CD14-positive monocyte (primary cell): ENCODE results near the gene PTPN20. TPM values are rescaled to one million over a fixed set of nuclear protein-coding genes. Genes with fewer than 3 reads are reported as not detected.

Experiments used
- DNase-seq, 3 donors: peaks; one replicate each; pipeline ENCODE4 v3.0.0-alpha.2; 2011 to 2022
- H2AFZ ChIP-seq: 2 replicates; pipeline ENCODE4 v1.6.0; 2012; ENCODE audit warnings: mild to moderate bottlenecking, low read depth, low read length, inconsistent platforms; ENCODE audit not compliant: insufficient read depth, poor library complexity, severe bottlenecking
- H3K27ac ChIP-seq, 2 donors: 1 replicate in 1 of 2; 2 replicates in 1 of 2; pipeline ENCODE4 v1.5.1; 2012 to 2013; ENCODE audit warnings: low read length in 2 of 2, control low read depth in 1 of 2, inconsistent platforms in 1 of 2, low read depth in 1 of 2, mild to moderate bottlenecking in 1 of 2
- H3K27me3 ChIP-seq, 2 donors: one replicate each; pipeline versions ENCODE4 v1.6.0 to v1.6.1; 2011 to 2013; ENCODE audit warnings: low read length in 2 of 2; ENCODE audit not compliant: control insufficient read depth in 2 of 2, insufficient read depth in 2 of 2
- H3K36me3 ChIP-seq, 2 donors: replicated peaks in 1 of 2; 1 replicate in 1 of 2; 2 replicates in 1 of 2; pipeline versions ENCODE4 v1.5.1 to v1.6.1; 2012 to 2013; ENCODE audit warnings: low read length in 2 of 2, control low read depth in 1 of 2, inconsistent platforms in 1 of 2, mild to moderate bottlenecking in 1 of 2; ENCODE audit not compliant: insufficient read depth in 2 of 2, control insufficient read depth in 1 of 2
- H3K4me1 ChIP-seq, 2 donors: 1 replicate in 1 of 2; 2 replicates in 1 of 2; pipeline versions ENCODE4 v1.5.1 to v1.6.1; 2012 to 2013; ENCODE audit warnings: low read length in 2 of 2, control low read depth in 1 of 2, inconsistent platforms in 1 of 2, mild to moderate bottlenecking in 1 of 2, moderate library complexity in 1 of 2; ENCODE audit not compliant: insufficient read depth in 2 of 2, control insufficient read depth in 1 of 2
- H3K4me2 ChIP-seq: replicated peaks from 2 replicates; pipeline ENCODE3; 2012; ENCODE audit warnings: low read length, moderate library complexity, mild to moderate bottlenecking; ENCODE audit not compliant: poor library complexity, severe bottlenecking; ENCODE audit errors: extremely low read depth
- H3K4me3 ChIP-seq, 3 experiments: fragments of 200-600 bp in 1 of 3; sonication (generic) in 1 of 3; replicated peaks in 1 of 3; 1 replicate in 2 of 3; 2 replicates in 1 of 3; pipeline ENCODE4 v1.5.1; 2011 to 2013; ENCODE audit warnings: low read length in 3 of 3, mild to moderate bottlenecking in 3 of 3, control low read depth in 2 of 3, low read depth in 2 of 3, inconsistent platforms in 1 of 3, moderate library complexity in 1 of 3
- H3K79me2 ChIP-seq: 2 replicates; pipeline ENCODE4 v1.6.0; 2012; ENCODE audit warnings: mild to moderate bottlenecking, control low read depth, inconsistent platforms, low read length, moderate library complexity; ENCODE audit not compliant: insufficient read depth
- H3K9ac ChIP-seq: 2 replicates; pipeline ENCODE4 v1.6.0; 2017; ENCODE audit warnings: low read length, mild to moderate bottlenecking; ENCODE audit not compliant: insufficient read depth, poor library complexity, severe bottlenecking
- H3K9me3 ChIP-seq, 2 donors: replicated peaks in 1 of 2; 1 replicate in 1 of 2; 2 replicates in 1 of 2; pipeline versions ENCODE4 v1.5.1 to v1.6.1; 2012 to 2013; ENCODE audit warnings: low read length in 2 of 2, control low read depth in 1 of 2; ENCODE audit not compliant: control insufficient read depth in 1 of 2, insufficient read depth in 1 of 2
- H4K20me1 ChIP-seq: 2 replicates; pipeline ENCODE4 v1.6.0; 2012; ENCODE audit warnings: mild to moderate bottlenecking, low read length, control low read depth, moderate library complexity; ENCODE audit not compliant: insufficient read depth
- H3K27ac Mint-ChIP-seq, 7 donors: one replicate each; pipeline ENCODE4 v1.8.0; 2020; ENCODE audit warnings: mild to moderate bottlenecking in 7 of 7, mixed read lengths in 7 of 7, moderate library complexity in 6 of 7, inconsistent platforms in 2 of 7
- H3K27me3 Mint-ChIP-seq, 3 donors: one replicate each; pipeline ENCODE4 v1.8.0; 2021 to 2022; ENCODE audit warnings: low read depth in 3 of 3, mild to moderate bottlenecking in 3 of 3, mixed read lengths in 3 of 3, moderate library complexity in 3 of 3, inconsistent platforms in 1 of 3
- H3K36me3 Mint-ChIP-seq, 2 donors: one replicate each; pipeline ENCODE4 v1.8.0; 2020; ENCODE audit warnings: mixed read lengths in 2 of 2, inconsistent platforms in 1 of 2, mild to moderate bottlenecking in 1 of 2
- H3K4me1 Mint-ChIP-seq: one replicate; pipeline ENCODE4 v1.8.0; 2020; ENCODE audit warnings: mild to moderate bottlenecking, mixed read lengths
- H3K4me3 Mint-ChIP-seq, 2 donors: one replicate each; pipeline ENCODE4 v1.8.0; 2020; ENCODE audit warnings: mild to moderate bottlenecking in 2 of 2, mixed read lengths in 2 of 2, moderate library complexity in 1 of 2
- H3K9me3 Mint-ChIP-seq, 7 donors: one replicate each; pipeline ENCODE4 v1.8.0; 2020 to 2022; ENCODE audit warnings: mixed read lengths in 7 of 7, mild to moderate bottlenecking in 6 of 7, moderate library complexity in 6 of 7, inconsistent platforms in 2 of 7
- WGBS: methylation state at CpG from one replicate; pipeline ENCODE4 v1.1.5; 2013; ENCODE audit warnings: missing lambda C conversion rate; ENCODE audit not compliant: insufficient coverage; 5-methylcytosine and 5-hydroxymethylcytosine counted together
- intact Hi-C, 2 donors: fragments of 100-400 bp; cut with micrococcal nuclease; formaldehyde crosslinking; loops; one replicate each; pipeline versions ENCODE4 v1.15.0 to v1.15.1; 2023
- polyA plus RNA-seq, 3 donors: library from polyadenylated mRNA; depleted of rRNA in 1 of 3; unstranded in 2 of 3; stranded (reverse) in 1 of 3; fragments of 300-500 nt in 2 of 3; fragments of >200 nt in 1 of 3; fragmentation: Illumina TruSeq in 2 of 3; gene quantifications; 1 replicate in 2 of 3; 2 replicates in 1 of 3; pipeline ENCODE4 v1.2.3, GENCODE V29; 2012 to 2021
- TF ChIP-seq, protein P1 (sequence below): fragments of 200-600 bp; IDR thresholded peaks from one replicate; pipeline ENCODE4 v1.8.0; 2022; ENCODE audit warnings: antibody characterized with exemption, mild to moderate bottlenecking

The PTPN20 gene
- polyA plus RNA-seq, 3 donors = 0.04 TPM; not detected in 2

DNA sequence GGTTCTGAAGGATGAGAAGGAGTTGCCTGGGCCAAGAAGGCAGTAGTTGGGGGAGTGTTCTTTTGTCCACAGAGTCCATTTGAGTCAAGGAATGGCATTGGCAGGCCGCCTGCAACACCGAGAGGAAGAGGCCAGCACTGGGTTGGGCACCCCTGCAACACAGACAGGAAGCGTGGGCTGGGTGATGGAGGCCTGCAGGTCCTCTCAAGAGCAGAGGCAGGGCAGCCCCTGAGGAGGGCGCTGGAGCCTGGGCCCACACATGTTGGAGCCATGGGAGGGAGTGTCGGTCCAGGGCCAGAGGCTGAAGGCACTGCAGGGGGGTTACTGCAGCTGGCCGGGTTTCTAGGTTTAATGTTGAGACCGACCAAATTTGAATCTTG lies 137.3 kb downstream of the PTPN20 start:
- no peaks in the 10 kb centered on the region for H3K9me3 ChIP-seq
- H3K4me1 Mint-ChIP-seq = peaks cover 8% of the 10 kb centered on the region
- no peak overlapping the region for H3K4me2 ChIP-seq
- no peaks in the 10 kb centered on the region for H3K9me3 Mint-ChIP-seq
- H3K79me2 ChIP-seq = no peaks in the 10 kb centered on the region
- no peaks in the 10 kb centered on the region for H3K27me3 ChIP-seq
- H4K20me1 ChIP-seq = no peaks in the 10 kb centered on the region
- peaks cover 0 to 5% (median 4%) of the 10 kb centered on the region in 3 donors for H3K27me3 Mint-ChIP-seq
- H2AFZ ChIP-seq = no peak overlapping the region
- no peaks in the 10 kb centered on the region for H3K36me3 ChIP-seq
- no peak overlapping the region for H3K4me3 Mint-ChIP-seq
- no peaks in the 10 kb centered on the region for H3K36me3 Mint-ChIP-seq
- H3K27ac ChIP-seq = no peak overlapping the region
- no peak overlapping the region for H3K9ac ChIP-seq
- peaks cover 0 to 2% of the 10 kb centered on the region in 2 donors for H3K4me1 ChIP-seq
- TF ChIP-seq, protein P1, sequence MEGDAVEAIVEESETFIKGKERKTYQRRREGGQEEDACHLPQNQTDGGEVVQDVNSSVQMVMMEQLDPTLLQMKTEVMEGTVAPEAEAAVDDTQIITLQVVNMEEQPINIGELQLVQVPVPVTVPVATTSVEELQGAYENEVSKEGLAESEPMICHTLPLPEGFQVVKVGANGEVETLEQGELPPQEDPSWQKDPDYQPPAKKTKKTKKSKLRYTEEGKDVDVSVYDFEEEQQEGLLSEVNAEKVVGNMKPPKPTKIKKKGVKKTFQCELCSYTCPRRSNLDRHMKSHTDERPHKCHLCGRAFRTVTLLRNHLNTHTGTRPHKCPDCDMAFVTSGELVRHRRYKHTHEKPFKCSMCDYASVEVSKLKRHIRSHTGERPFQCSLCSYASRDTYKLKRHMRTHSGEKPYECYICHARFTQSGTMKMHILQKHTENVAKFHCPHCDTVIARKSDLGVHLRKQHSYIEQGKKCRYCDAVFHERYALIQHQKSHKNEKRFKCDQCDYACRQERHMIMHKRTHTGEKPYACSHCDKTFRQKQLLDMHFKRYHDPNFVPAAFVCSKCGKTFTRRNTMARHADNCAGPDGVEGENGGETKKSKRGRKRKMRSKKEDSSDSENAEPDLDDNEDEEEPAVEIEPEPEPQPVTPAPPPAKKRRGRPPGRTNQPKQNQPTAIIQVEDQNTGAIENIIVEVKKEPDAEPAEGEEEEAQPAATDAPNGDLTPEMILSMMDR = no peak
- 54% methylated on average over 7 of the region's 7 CpGs for WGBS
- H3K4me3 ChIP-seq = no peak overlapping the region
- intact Hi-C loops = loop anchor here in 1 of 2 donors (2.0 kb wide), 1 partner anchor 262 kb away; no protein-coding TSS in a partner anchor
- DNase-seq = no peak
- H3K27ac Mint-ChIP-seq = peak overlapping the region in 2 of 7 donors; percentile 10 to 68

DNA sequence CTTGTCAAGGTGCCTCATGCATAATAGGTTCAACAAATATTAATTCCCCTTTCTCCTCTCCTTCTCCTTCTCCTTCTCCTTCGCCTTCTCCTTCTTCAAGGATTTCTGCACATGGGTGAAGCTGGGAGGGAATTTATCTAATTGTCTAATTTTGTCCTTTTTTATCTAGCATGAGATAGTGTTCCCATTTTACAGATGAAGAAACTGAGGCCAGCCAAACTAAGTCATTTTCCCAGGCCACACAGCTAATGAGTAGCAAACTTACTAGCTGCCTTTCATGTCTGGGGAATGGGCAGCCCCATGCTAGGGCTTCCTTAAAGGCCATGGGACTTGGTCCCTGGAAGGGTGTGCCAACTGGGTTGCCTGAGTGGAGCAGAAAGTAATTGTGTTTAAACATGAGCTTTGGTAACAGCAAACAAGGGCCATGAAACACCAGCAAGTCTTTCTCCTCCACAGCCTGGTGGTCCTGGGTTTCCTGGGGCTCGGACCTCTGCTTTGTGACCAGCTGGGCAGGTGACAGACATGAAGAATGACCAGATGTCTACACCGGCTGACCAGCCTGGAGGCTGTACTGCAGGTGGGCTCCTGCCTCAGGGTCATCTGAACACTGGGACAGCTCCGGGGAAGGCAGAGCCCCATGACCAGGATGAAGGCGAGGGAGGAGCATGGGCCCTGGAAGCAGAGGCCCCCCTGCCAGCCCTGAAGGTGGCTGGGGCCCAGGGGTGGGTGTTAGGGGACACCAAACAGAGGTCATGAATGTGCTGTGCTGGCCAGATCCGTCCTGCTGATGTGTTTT lies 138.0 kb downstream of the PTPN20 start:
- H3K27me3 ChIP-seq = no peaks in the 10 kb centered on the region

More for the DNA sequence above, 138.0 kb downstream of the PTPN20 start:
- H3K9me3 Mint-ChIP-seq = no peaks in the 10 kb centered on the region
- WGBS = 95% methylated on average over 5 of the region's 6 CpGs
- H3K36me3 ChIP-seq = no peaks in the 10 kb centered on the region
- intact Hi-C loops = loop anchor here in 1 of 2 donors (2.0 kb wide), 1 partner anchor 262 kb away; no protein-coding TSS in a partner anchor
- no peak for DNase-seq
- H3K4me2 ChIP-seq = no peak overlapping the region
- no peaks in the 10 kb centered on the region for H3K36me3 Mint-ChIP-seq
- H3K27ac ChIP-seq = no peak overlapping the region
- TF ChIP-seq, protein P1 = no peak
- H3K4me1 ChIP-seq = peaks cover 0 to 2% of the 10 kb centered on the region in 2 donors
- no peak overlapping the region for H3K9ac ChIP-seq
- no peak overlapping the region for H3K4me3 ChIP-seq
- no peak overlapping the region for H3K4me3 Mint-ChIP-seq
- peaks cover 0 to 5% (median 4%) of the 10 kb centered on the region in 3 donors for H3K27me3 Mint-ChIP-seq
- H3K9me3 ChIP-seq = no peaks in the 10 kb centered on the region
- no peak overlapping the region for H2AFZ ChIP-seq
- H3K27ac Mint-ChIP-seq = no peak overlapping the region
- no peaks in the 10 kb centered on the region for H3K79me2 ChIP-seq
- no peaks in the 10 kb centered on the region for H4K20me1 ChIP-seq
- peaks cover 8% of the 10 kb centered on the region for H3K4me1 Mint-ChIP-seq
